ENCODE data around the gene USP21. TPM values are rescaled to one million over a fixed set of nuclear protein-coding genes. Genes with fewer than 3 reads are reported as not detected.

USP21 gene
- polyA plus RNA-seq, 1 donor from 2014 or later, result 20.2 TPM

DNA sequence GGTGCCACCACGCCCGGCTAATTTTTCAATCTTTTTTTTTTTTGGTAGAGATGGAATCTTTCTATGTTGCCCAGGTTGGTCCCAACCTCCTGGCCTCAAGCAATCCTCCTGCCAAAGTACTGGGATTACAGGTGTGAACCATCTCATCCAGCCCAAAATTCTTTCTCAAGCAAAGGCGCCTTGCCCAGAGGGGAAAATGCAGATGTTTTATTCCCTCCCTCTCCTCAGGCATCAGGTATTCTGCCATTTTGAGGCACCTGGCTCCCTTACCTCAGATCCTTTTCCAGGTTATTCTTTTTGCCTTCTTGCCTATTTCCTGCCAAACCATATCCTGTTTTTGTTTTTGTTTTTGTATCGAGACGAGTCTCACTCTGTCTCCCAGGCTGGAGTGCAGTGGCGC lies 29.1 kb downstream of the USP21 start:
- no peaks in the 10 kb centered on the region for H3F3A ChIP-seq (ENCODE audit: insufficient read depth, low read length, poor library complexity, severe bottlenecking)
- no peak overlapping the region for H3K27ac ChIP-seq (ENCODE audit: low read length)
- H3K9me2 ChIP-seq (ENCODE audit: insufficient read depth, low read length), result no peaks in the 10 kb centered on the region
- no peak for TF ChIP-seq TAF1 (IDR thresholded peaks at IDR 0.05; ENCODE audit: low read depth)
- no peak for TF ChIP-seq CTCF (IDR thresholded peaks at IDR 0.05; ENCODE audit: poor library complexity, severe bottlenecking)
- no peak for TF ChIP-seq EZH2 (IDR thresholded peaks at IDR 0.05; ENCODE audit: borderline replicate concordance, insufficient read depth, low read length, poor library complexity, severe bottlenecking)
- TF ChIP-seq RAD21 (conservative IDR thresholded peaks at IDR 0.05), result no peak
- TF ChIP-seq REST (IDR thresholded peaks at IDR 0.05; ENCODE audit: borderline replicate concordance), result no peak
- no peak for TF ChIP-seq SMC3 (conservative IDR thresholded peaks at IDR 0.05; ENCODE audit: poor library complexity)
- TF ChIP-seq MXI1 (conservative IDR thresholded peaks at IDR 0.05; ENCODE audit: poor library complexity, severe bottlenecking), result no peak
- TF ChIP-seq EP300 (conservative IDR thresholded peaks at IDR 0.05; ENCODE audit: poor library complexity, severe bottlenecking), result no peak
- no peak for TF ChIP-seq POLR2AphosphoS5 (IDR thresholded peaks at IDR 0.05)
- H3K9ac ChIP-seq (ENCODE audit: low read length), result no peak overlapping the region
- no peaks in the 10 kb centered on the region for H3K79me2 ChIP-seq (replicated peaks; ENCODE audit: insufficient read depth, low read length)
- H3K4me3 ChIP-seq (ENCODE audit: low read length), result no peak overlapping the region
- no peak overlapping the region for H2AFZ ChIP-seq (ENCODE audit: low read depth, low read length)
- no peak overlapping the region for H3K4me2 ChIP-seq (ENCODE audit: low read length)
- H3K27me3 ChIP-seq (ENCODE audit: insufficient read depth, low read depth, low read length), result no peaks in the 10 kb centered on the region
- no peaks in the 10 kb centered on the region for H3K9me3 ChIP-seq (ENCODE audit: low read length)
- H4K20me1 ChIP-seq (ENCODE audit: insufficient read depth), result no peaks in the 10 kb centered on the region
- no peaks in the 10 kb centered on the region for H3K36me3 ChIP-seq (ENCODE audit: insufficient read depth, low read length)

- no peaks in the 10 kb centered on the region for H3K79me2 ChIP-seq (replicated peaks; ENCODE audit: insufficient read depth, low read length)
- no peaks in the 10 kb centered on the region for H3F3A ChIP-seq (ENCODE audit: insufficient read depth, low read length, poor library complexity, severe bottlenecking)
- no peaks in the 10 kb centered on the region for H3K9me3 ChIP-seq (ENCODE audit: low read length)
- H3K27me3 ChIP-seq (ENCODE audit: insufficient read depth, low read depth, low read length), result no peaks in the 10 kb centered on the region
- no peaks in the 10 kb centered on the region for H3K9me2 ChIP-seq (ENCODE audit: insufficient read depth, low read length)
- H3K4me2 ChIP-seq (ENCODE audit: low read length), result no peak overlapping the region
- no peak overlapping the region for H2AFZ ChIP-seq (ENCODE audit: low read depth, low read length)
- no peak for TF ChIP-seq REST (IDR thresholded peaks at IDR 0.05; ENCODE audit: borderline replicate concordance)
- TF ChIP-seq TAF1 (IDR thresholded peaks at IDR 0.05; ENCODE audit: low read depth), result no peak
- no peak for TF ChIP-seq MXI1 (conservative IDR thresholded peaks at IDR 0.05; ENCODE audit: poor library complexity, severe bottlenecking)
- TF ChIP-seq SMC3 (conservative IDR thresholded peaks at IDR 0.05; ENCODE audit: poor library complexity), result no peak
- TF ChIP-seq EP300 (conservative IDR thresholded peaks at IDR 0.05; ENCODE audit: poor library complexity, severe bottlenecking), result no peak
- H3K9ac ChIP-seq (ENCODE audit: low read length), result no peak overlapping the region
- H4K20me1 ChIP-seq (ENCODE audit: insufficient read depth), result no peaks in the 10 kb centered on the region
- no peak overlapping the region for H3K4me3 ChIP-seq (ENCODE audit: low read length)
- no peaks in the 10 kb centered on the region for H3K36me3 ChIP-seq (ENCODE audit: insufficient read depth, low read length)
- H3K27ac ChIP-seq (ENCODE audit: low read length), result no peak overlapping the region
These were observed 29.7 kb downstream of the USP21 start for GRCh38 chr1:161189036-161189435.

Data from neural cell (in vitro differentiated cells).